ENCODE measurements around the gene FBXO7. TPM values are rescaled to one million over a fixed set of nuclear protein-coding genes. Genes with fewer than 3 reads are reported as not detected.

The FBXO7 gene
- total and polyA plus RNA-seq, 2 experiments from 2014 or later, result 38.6 to 68.5 TPM

GRCh38 chr22:32542677-32543357 is 68.2 kb downstream of the FBXO7 start:
- Mint-ChIP-seq H3K4me1 (no peaks in the 10 kb centered on the region; the same call in 2 of the 3 replicates), H3K27ac (no peak overlapping the region), H3K4me3 (no peak overlapping the region), H3K27me3 (ENCODE audit: insufficient read depth, low read depth, poor library complexity) (peaks cover 3% of the 10 kb centered on the region), H3K9me3 (no peaks in the 10 kb centered on the region; the same call in 2 of the 3 replicates), H3K36me3 (ENCODE audit: low read depth) (peaks cover 6% of the 10 kb centered on the region; the same call in 2 of the 3 replicates)
- Histone ChIP-seq H3K36me3 (ENCODE audit: insufficient read depth) (no peaks in the 10 kb centered on the region), H3F3A (replicated peaks; ENCODE audit: low read depth) (no peaks in the 10 kb centered on the region), H3K27ac (ENCODE audit: low read depth) (no peak overlapping the region), H3K4me2 (no peak overlapping the region), H3K27me3 (ENCODE audit: insufficient read depth) (no peaks in the 10 kb centered on the region), H3K4me1 (ENCODE audit: insufficient read depth) (no peaks in the 10 kb centered on the region), H4K20me1 (replicated peaks; ENCODE audit: insufficient read depth) (no peaks in the 10 kb centered on the region), H3K9me2 (ENCODE audit: insufficient read depth) (no peaks in the 10 kb centered on the region), H3K79me2 (replicated peaks; ENCODE audit: insufficient read depth) (no peaks in the 10 kb centered on the region), H3K4me3 (no peak overlapping the region), H2AFZ (no peak overlapping the region)
- no peak for ATAC-seq
- DNase-seq (ENCODE audit: low spot score), result no peak
- TF ChIP-seq STAT1 (IDR thresholded peaks at IDR 0.05; ENCODE audit: unreplicated experiment) (no peak), CREB1 (CRISPR knock-in tag; IDR thresholded peaks at IDR 0.05; ENCODE audit: low read depth) (no peak), ETS1 (IDR thresholded peaks at IDR 0.05) (no peak), JUNB (IDR thresholded peaks at IDR 0.05; ENCODE audit: unreplicated experiment) (no peak), NANOG (IDR thresholded peaks at IDR 0.05; ENCODE audit: borderline replicate concordance) (no peak), ZNF114 (CRISPR knock-in tag; IDR thresholded peaks at IDR 0.05) (no peak), EZH2phosphoT487 (IDR thresholded peaks at IDR 0.05; ENCODE audit: unreplicated experiment) (no peak), CTCF (conservative IDR thresholded peaks at IDR 0.05; ENCODE audit: low read depth in 2 of 2) (no peak), POLR2AphosphoS5 (IDR thresholded peaks at IDR 0.05; ENCODE audit: low read depth) (no peak), EZH2 (IDR thresholded peaks at IDR 0.05; ENCODE audit: low read depth, unreplicated experiment) (no peak), ZNF462 (CRISPR knock-in tag; IDR thresholded peaks at IDR 0.05) (no peak), REST (IDR thresholded peaks at IDR 0.05; ENCODE audit: unreplicated experiment) (no peak)
